ENCODE measurements around the gene RBM20.

The RBM20 gene

DNA sequence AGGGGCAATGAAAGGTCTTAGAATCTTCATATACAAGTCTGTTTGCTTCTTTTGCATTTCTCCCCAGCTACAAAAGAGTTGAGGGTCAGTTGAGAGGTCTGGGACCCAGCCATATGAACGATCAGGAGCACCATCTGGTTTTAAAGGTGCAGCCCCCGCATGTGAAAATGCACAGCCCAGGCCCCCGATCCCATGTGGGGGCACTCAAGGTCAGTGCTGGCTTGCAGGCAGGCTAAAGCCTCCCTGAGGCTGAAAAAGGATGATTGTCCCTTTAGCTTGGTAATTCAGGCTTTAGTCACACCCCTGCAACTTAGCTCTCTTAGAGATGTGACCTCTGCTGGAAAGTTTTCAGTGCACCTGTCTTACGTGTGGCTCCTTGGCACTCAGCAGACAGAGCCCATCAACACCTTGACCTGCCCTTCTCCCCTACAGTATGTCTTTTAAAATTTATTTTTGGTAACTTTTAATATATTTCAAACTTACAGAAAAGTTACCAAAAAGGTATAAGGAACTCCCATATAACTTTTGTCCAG is 147.5 kb downstream of the RBM20 start:
- no peak for DNase-seq

- peak; percentile 19 for DNase-seq
These were observed 148.5 kb downstream of the RBM20 start for GRCh38 chr10:110792476-110793125.

DNA sequence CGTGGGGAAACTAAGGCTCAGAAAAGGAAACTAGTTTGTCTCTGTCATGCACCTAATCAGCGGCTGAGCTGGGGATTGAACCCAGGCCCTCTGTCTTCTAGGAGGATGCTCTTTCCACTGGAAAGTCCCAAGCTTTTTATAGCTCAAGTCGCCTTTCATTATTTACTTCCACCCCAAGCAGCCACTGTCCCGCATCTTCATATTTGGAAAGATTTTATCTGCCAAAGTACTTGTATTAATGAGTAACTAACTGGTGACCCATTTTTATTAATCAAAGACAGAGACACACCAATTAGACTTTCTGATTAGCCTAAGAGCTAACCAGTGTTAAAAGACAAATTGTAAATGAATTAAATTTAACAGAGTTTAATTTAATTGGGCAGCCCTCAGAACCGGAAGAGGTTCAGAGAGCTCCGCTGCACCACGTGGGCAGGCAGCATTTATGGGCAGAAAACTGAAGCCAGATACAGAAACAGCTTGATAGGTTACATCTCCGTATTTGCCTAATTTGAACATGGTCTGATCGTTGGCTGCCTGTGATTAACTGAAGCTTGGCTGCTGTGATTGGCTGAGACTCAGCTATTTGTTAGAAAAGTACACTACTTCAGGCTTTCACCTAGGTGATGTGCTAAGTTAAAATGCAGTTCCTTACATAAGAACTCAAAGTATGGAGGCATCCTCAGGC is 149.1 kb downstream of the RBM20 start:
- DNase-seq = peak; percentile 43

GRCh38 chr10:110793886-110794285 is 149.8 kb downstream of the RBM20 start:
- DNase-seq = peak; percentile 87

GRCh38 chr10:110794808-110795207 is 150.7 kb downstream of the RBM20 start:
- DNase-seq = peak; percentile 97

DNA sequence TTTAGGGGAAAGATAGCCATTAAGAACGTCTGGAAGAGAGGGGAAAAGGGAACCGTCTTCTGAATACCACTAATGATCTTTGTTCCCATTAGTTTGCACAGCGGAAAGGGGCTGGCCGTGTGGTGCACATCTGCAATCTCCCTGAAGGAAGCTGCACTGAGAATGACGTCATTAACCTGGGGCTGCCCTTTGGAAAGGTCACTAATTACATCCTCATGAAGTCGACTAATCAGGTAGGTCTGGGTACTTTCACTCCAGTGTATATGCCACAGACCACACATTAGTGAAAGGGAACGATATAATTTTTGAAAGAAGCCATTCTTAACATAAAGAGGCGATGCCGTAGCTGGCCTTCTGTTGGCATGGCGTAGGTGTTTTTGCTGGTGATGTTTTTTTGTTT is 153.3 kb downstream of the RBM20 start:
- no peak for DNase-seq

GRCh38 chr10:110798340-110798739 is 154.2 kb downstream of the RBM20 start:
- DNase-seq = no peak

GRCh38 chr10:110802090-110802489 is 158.0 kb downstream of the RBM20 start:
- DNase-seq = no peak

- DNase-seq = peak; percentile 83
These were observed 158.6 kb downstream of the RBM20 start for GRCh38 chr10:110802551-110803238.

GRCh38 chr10:110803239-110803749 is 159.2 kb downstream of the RBM20 start:
- no peak for DNase-seq

DNA sequence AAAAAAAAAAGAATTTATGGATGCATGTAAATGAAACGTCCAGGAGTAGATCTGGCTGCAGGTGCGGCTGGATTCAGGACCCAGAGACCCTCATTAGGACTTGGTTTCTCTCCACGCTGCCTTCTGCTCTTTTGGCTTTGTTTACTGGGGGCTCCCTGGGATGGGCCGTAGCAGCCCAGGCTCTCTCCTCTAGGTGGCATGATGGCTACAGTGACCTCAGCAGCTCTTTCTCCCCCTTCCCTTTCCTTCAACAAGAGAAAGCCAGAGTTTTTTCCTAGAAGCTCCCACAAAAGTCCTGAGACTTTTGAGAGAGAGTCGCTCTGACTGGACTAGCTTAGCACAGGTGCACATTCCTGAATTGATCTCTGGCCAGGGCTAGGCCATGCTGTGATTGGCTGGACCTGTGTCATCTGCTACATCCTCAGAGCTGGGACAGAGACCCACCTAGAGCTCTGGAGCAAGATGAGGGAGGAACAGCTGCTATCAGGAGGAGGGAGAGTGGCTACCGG is 159.7 kb downstream of the RBM20 start:
- DNase-seq = no peak

DNA sequence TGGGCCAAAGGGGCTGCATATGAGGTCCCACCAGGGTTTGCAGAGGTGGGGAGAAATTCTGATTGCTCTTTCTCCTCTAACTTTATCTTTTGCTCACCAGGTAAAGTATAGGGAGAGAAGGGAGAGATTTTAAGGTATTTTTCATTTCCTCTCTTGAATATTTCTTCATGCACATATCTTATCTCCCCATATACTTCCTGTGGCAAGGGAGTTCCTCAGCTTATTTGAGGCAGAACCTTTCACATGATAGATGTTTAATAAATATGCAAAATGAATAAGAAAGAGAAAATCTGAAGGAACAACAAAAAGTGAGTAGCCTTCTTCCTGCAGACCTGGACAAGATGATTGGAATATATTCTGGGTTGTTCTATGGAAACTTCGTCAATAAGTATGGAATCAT is 160.2 kb downstream of the RBM20 start:
- DNase-seq = no peak

GRCh38 chr10:110805292-110805691 is 161.2 kb downstream of the RBM20 start:
- DNase-seq = no peak

DNA sequence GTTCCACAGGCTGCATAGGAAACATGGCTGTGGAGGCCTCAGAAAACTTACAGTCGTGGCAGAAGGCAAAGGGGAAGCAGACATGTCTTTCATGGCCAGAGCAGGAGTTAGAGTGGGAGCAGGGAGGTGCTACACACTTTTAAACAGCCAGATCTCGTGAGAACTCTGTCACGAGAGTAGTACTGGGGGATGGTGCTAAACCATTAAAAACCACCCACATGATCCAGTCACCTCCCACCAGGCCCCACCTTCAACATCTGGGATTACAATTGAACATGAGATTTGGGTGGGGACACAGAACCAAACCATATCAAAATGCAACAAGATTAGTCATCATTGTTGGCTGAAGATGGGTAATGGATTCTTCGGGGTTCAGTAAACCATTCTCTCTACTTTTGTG is 162.2 kb downstream of the RBM20 start:
- no peak for DNase-seq

DNA sequence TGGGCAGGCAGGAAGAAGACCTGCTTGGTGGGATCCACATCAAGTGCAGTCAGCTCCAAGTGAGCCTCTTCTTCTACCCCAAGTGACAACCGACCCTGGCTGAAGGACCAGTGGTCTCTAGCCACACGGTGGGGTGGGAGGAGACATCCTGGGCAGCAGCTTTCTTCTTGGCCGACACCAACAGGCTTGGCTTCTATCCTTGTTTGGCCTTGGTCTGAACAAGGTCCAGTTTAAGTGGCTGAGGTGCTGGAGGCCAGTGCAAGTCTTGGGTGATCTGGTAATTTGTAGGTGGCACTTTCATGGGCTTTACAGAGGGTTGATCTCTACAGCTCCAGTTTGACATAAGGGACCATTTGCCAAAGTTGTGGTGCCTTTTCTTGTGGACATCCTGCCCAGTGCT is 164.0 kb downstream of the RBM20 start:
- DNase-seq = no peak

DNA sequence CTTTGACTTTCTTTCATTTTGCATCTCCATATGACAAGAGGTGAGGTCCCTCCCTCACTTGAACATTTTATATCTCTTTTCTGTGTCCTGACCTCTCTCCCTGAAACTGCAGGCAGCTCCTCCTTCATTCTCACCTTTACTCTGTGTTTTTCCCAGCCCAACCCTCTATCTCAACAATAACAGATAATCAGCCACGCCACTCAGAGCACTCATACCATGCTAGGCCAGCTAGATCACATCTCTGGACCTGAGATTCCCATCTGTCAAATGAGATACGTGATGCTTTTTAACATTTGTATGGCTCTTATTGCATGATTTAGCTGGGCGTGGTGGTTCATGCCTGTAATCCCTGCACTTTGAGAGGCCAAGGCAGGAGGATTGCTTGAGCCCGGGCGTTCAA is 164.5 kb downstream of the RBM20 start:
- DNase-seq = no peak

DNA sequence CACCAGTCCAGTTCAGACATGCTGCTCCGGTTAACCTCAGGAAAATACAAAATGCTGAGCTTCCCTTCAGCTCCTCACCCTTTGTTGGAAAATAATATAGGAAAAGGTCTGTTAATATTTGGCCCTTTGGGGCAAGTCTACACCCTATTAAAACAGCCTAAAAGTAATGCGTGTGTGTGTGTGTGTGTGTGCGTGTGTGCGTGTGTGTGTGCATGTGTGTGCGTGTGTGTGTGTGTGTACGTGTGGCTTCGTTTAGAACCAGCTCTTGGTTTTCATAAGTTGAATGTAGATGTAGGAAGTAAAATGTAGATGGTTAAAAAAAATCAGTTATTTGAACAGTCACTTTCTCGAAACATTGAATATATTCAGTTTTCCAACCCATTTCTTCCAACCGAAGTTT is 166.5 kb downstream of the RBM20 start:
- no peak for DNase-seq

GRCh38 chr10:110811791-110812581 is 167.8 kb downstream of the RBM20 start:
- DNase-seq = no peak

DNA sequence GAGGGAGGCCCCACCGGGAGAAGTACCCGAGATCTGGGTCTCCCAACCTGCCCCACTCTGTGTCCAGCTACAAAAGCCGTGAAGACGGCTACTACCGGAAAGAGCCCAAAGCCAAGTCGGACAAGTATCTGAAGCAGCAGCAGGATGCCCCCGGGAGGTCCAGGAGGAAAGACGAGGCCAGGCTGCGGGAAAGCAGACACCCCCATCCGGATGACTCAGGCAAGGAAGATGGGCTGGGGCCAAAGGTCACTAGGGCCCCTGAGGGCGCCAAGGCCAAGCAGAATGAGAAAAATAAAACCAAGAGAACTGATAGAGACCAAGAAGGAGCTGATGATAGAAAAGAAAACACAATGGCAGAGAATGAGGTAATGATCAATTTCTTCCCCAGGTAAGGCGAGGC is 168.4 kb downstream of the RBM20 start:
- DNase-seq = no peak

GRCh38 chr10:110813743-110814472 is 169.8 kb downstream of the RBM20 start:
- no peak for DNase-seq

DNA sequence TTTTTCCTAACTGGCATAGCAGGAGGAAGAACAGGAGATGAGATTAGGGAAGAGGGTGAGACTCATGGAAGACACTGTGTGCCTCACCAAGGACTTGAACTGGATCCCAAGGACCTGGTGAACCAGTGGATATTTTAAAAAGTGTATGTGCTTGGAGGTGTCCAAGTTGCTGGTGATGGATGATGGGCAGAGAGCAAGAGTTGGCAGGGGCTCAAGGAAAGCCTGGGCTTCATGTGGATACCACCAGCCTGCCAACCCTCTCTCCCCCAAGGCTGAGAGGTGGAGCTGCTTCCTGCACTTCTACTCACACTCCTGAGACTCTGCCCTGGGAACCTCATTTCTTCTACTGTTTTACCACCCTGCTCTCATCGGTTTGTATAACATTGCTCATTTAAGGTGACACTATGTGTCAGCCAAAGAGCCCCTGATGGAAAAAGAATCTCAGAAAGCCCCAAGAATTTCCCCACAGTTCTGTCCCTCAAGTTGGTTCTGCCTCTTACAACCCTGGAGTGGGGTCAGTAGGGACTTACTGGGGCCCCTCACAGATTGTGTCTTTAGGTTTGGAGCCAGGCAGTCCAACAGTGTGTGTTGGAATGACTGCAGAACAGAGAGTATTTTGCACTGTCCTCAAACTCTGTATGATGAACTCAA is 171.3 kb downstream of the RBM20 start:
- no peak for DNase-seq
